CD4-positive, alpha-beta T cell treated with Interleukin-1 beta for 1 hour (primary cell): Measurements from ENCODE around the gene RAI1.

Source experiments
- DNase-seq, 2 donors: peaks; one replicate each; pipeline ENCODE4 v3.0.0-alpha.2; 2020 to 2022

RAI1 gene

DNA sequence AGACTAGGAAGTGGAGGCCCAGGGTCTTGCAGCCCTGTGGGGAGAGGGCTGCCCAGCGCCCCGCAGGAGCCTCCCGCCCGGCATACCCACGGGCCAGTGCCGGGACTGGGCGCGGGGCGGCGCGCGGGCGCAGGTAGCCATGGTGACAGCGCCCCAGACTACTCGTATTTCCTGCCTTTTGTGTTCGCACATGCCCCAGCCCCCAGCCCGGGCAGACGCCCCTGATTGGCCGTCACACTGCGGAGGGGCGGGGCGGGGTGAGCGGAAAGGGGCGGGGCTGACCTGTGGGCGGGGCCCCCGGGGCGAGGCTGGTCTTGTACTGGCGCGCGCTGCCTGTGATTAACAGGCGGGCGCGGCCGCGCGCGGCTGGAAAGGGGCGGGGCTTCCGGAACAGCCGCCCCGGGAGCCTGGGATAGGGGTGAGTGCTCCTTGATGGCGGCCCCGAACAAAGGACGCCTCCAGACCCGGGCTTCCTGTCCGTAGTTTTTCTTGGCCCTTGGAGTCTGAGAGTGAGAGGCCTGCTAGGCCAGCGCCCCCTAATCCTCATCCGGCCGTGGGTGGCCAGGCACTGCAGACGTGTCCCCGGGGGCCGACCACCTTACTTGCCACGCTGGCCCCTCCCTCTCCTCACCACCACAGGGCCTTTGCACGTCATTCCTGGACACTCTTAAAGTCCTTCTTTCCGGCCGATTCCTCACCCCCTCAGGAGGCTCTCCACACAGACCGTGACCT lies 71.0 kb downstream of the RAI1 start:
- peak; percentile 98 for DNase-seq

DNA sequence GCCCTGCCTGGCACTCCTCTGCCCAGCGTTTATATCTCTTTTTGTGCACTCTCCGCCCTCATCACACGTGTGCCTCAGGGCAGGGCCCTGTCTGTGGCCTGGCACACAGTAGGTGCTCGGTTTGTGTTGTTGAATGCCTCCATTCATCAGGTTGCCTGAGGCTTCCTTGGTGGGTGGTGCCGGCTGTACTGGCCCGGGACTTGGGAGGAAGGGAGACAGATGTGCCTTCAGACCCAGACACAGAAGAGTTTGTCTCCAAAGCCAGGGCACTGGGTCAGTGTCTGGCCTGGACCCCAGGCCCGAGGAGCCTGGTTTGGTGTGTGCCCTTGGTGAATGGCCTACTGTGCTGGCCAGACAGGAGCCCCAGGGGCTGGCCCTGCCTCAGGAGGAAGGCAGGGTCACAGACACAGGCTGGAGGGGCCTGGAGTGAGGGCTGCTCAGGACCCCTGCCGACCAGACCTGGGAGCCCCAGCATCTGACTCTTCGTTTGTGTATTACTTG lies 71.6 kb downstream of the RAI1 start:
- no peak for DNase-seq

DNA sequence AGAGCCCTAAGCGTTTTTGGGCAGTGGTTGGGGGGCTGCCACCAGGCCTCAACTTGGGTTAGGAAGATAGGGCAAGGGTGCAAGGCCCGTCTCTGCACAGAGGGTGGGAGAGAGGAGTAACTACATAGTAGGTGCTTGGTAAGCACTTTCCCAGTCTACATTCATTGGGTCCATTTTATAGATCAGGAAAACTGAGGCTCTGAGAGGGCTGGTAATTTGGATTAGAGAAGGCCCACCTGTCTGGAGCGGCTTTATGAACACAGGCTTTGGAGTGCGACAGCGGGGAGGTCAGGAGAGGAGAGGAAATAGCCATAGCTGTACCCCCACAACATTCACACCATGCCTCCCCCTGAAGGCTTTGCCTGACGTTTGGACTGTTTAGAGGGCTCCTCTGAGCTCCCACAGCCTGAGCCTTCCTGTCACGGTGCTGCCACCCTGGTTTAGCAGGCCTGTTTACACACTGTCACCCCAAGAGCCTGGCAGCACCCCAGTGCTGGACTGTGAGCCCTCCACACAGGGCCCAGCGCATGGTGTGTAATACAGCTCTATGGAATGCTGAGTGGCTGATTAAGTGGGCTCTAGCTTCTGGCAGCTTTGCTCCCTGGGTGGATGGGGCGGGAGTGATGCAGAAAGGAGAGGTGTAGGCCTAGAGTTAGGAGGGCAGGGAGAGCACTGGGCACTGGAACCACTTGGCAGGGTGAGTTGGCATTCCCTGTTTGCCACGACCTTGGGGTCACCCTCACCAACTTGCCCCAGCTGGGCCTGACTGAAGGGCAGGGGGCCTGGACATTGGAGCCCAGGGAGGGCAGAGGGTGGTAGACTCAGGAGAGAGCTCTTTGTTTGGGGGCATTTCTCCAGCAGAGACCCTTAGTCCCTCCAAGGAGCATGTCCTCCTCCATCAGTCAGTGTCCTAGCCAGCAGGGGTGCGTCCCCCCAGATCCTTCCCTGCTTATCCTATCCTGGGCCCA lies 73.7 kb downstream of the RAI1 start:
- DNase-seq, result no peak

DNA sequence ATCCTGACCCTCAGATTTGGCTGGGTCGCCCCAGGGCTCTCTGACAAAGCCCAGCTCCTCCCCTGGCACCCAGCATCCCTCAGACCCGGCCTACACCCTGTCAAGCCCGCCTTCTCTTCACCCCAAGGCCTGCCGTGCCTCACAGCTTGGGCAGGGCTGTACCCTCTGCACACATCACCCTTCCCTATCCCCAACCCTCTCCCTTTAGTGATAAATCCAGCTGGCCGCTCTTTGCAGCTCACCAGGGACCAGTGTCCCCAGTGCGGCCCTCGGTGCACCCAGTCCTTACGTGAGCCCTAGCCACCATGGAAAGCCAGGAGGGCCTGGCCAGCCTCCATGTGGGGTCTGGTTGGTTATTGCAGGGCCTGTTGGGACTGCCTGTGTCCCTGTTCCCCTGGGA lies 74.5 kb downstream of the RAI1 start:
- no peak for DNase-seq

DNA sequence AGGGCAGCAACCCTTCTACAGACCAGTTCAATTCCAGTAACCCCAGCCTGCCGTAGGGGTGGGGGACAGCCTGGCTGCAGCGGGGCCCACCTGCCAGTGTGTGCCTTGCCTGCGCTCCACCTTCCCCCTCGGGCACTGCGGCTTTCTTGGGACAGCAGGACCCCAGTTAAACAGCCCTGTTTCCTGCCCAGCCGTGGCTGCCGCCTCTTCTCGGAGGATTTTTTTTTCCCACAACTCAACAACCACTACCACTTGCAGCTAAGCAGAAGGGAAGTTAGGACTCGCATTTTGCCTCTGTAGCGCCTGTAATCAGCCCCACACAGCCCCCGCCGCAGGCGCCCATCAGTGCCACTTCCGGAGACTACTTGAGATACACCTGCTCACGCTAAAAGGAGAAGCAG lies 76.1 kb downstream of the RAI1 start:
- peak; percentile 27 to 63 for DNase-seq

DNA sequence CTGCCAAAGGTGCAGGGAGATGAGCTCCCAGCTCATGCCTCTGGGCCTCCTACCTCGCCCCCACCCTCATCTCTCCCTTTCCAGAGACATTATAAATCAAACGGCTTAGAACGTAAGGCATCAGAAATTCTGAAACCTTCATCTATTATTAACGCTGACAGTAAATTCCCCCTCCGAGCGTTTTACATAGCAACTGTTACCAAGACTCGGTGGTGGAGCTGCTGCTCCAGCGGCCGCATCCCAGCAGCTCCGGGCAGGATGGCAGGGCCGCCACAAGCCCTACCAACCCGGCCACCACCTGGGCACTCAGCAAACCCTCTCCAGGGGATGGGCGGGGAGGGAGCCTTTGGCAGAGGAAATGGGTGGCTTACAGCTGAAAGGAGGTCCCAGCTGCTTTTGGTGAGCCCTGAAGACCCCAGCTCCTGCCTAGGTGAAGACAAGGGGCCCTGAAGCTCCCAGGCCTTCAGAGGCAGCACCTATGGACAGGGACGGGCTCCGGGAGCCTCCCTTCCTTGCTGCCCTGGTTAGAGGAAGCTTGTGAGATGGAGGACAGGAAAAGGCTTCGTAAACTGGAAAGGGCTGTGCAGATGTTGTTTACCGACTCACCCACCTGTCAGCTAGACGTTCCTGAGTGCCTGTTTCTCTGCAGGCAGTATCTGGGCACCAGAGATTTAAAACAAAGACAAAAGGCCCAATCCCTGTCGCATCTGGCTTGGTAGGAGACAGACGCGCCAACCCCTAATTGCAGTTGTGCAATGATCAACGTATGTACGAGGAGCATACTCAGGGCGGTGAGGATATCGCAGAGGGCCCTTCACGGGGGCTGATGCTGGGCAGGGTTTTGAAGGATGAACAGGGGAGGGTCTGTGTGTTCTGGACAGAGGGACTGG lies 76.9 kb downstream of the RAI1 start:
- DNase-seq, result no peak

DNA sequence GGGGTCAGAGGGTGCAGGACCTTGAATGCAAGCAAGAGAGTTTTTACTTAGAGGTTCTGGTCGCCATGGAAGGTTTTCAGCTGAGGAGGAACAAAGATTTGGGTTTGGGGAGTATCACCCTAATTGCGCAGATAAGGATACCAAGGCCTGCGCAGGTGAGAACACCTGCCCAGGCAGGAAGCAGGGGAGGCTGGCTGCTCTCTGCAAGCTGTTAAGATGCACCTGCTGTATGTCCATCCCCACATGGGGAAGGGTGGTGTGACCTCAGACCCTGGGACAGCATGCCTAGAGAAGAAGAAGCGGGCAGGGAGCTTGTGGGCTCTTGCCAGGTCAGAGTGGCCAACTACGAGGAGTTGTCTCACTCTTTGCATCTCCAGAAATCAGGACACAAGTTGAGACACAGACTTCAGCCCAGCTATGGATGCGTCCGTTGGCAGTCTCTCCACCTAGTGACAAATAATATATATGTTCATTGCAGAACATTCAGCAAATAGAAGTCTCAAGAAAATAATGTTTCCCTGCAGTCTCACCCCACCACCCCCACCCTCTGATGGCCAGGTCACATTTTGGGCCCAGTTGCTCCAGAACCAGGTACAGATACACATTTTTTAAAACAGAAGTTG lies 77.8 kb downstream of the RAI1 start:
- DNase-seq, result no peak

DNA sequence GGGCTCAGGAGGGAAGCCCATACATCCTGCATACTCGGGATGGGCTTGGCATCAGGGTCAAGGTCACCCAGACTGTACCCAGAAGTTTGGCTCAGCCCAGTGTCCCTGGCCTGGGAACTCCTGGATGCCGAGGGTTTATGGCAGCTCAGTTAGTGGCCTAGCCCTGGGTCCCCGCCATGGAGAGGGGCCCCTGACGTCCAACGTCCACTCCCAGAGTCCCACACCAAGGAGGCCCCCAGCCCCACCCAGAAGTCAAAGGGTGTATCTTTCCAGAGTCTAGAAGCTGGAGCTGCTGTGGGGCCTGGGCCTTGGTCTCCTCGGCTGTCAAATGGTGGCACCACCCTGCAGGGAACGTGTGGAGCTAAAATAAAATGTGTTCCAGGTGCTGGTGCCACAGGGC lies 79.1 kb downstream of the RAI1 start:
- DNase-seq, result no peak

DNA sequence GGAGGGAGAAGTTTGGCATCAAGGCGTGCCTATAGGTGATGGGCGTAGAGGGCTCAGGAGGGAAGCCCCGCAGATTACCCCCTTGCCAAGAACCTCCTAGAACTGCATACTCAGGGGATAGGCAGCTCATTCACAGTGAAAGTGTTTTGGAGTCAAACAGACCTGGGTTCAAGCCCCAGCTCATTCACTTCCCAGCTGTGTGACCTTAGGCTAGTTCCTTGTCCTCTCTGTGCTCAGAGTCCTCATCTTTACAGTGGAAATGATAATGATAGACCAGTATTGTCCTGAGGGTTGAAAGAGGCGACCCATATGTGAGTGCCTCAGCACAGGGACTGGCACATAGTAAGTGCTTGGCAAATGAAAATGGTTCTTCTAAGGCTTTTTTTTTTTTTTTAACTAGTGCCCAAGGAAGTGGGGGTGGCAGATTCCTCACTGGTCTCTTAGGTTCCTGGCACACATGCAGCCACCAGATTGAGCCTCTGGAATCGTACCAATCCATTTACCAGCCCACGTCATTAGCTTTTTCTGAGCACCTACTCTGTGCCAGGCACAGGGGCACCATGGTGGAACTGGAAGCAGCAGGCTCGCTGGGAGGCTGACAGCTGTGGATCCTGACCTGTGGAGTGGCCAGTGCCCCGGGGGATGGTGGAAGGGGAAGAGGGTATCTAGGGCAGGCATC lies 79.8 kb downstream of the RAI1 start:
- DNase-seq, result no peak

DNA sequence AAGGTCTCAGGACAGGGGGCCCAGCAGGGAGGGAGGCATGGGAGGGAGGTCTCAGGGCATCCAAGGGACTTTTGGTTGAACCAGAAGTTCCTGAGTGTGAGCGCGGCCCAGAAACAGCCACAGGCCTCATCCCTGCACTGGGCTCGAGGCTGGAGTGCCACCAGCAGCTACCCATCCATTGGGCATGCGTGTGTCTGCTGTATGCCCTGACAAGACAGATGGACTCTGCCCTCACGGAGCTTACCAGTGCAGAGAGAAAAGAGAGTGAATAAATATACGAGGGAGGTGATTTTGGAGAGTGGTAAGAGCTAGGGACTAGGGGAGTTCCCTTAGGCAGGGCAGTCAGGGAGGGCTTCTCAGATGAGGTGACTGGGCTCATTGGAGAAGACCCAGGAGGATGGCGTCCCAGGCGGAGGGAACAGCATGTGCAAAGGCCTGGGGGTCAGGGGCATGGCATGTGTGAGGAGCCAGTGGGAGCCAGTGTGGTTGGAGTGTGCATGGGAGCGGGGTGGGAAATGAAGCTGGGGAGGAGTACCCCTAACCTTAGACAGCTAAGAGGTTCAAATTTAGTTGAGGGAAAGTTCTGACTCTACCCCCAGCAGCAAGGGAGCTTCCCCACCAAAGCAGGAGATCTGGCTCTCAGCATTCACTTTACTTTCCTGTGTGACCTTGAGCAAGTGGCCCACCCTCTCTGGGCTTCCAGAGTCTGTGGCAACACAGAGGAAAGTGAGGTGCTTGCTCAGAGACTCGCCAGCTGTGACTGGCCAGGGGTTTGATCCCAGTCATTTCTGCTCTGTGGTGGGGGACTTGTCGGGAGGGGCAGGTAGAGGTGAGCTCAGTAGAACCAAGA lies 80.9 kb downstream of the RAI1 start:
- no peak for DNase-seq

DNA sequence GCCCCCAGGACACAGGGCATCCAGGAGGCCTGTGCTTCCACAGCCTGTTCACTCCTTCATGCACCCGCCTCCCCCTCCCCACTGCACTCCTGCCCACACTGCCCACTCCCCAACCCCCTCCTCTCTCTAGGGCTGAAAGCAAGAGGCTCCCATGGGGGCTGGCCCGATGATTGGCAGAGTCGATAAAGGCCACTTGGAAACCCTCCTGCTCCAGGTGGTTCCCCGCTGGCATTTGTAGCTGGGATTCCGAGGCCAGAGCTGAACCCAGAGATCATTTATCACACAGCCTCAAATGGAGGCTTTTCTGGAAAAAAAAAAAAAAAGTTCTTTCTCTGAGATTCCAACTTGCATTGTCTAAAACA lies 81.5 kb downstream of the RAI1 start:
- DNase-seq, result no peak

DNA sequence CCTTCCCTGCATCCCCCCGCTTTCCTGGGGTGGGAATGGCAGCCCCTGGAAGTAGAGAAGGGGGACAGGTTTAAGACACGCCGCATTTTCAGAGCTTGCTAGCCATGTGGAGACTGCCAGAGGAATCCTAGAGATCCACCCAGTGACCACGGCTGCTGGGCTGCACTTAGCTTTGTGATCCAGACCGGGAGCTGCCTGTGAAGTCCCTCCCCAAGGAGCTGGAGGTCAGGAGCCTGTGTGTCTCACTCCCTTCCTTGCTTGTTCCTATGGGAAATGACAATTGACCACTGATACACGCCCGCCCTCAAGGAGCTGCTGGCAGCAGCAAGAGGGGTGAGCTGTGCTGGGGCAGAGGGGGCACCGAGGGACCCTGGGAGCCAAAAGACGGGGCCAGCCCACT lies 81.9 kb downstream of the RAI1 start:
- no peak for DNase-seq

DNA sequence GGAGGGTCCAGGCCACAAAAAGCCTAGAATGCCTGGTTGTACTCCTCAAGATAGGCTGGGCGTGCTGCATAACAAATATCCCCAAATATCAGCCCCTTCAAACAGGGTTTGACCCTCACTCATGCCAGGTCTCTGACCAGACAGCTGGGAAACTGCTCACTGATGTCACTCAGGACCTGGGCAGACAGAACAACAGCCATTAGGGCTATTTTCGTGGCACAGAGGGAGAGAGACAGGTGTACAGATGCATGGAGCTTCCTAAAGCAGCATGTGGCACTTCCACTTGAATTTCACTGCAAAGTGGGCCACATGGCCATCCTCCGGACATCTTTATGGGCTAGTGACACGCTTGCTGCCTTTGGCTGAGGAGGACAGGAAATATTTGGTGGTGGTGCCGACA lies 82.5 kb downstream of the RAI1 start:
- DNase-seq, result no peak

DNA sequence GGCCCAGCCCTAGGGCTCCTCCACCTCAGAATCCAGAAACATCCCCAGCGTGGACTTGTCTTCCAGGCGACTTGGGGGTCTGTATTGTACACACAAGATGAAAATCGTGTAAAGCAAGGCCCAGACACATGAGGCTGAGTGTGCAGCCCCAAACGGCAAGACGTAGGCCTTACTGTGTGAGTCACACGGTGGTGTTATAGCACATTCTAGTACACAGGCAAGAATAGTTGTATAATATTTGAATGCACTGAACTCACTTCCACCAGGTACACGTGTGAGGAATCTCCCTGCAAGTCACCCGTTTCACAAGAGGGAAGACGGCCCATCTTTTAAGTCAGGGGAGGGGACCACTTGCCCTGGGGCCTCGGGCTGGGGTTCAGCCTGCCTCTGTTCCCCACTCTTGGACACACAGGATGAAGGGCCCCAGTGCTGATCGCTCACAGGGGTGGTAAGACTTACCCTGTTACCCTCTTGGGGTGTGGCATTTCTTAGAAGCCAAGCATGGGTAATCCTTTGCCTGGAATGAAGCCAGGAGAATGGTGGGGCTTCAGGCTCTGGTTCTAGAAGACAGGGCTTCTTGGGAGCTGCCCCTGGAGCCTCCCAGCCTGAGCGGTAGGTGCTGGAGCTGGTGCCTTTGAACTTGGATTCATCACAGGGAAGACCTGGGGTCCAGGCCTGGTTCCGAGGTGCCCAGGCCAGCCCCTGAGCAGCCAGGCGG lies 84.3 kb downstream of the RAI1 start:
- DNase-seq, result no peak

DNA sequence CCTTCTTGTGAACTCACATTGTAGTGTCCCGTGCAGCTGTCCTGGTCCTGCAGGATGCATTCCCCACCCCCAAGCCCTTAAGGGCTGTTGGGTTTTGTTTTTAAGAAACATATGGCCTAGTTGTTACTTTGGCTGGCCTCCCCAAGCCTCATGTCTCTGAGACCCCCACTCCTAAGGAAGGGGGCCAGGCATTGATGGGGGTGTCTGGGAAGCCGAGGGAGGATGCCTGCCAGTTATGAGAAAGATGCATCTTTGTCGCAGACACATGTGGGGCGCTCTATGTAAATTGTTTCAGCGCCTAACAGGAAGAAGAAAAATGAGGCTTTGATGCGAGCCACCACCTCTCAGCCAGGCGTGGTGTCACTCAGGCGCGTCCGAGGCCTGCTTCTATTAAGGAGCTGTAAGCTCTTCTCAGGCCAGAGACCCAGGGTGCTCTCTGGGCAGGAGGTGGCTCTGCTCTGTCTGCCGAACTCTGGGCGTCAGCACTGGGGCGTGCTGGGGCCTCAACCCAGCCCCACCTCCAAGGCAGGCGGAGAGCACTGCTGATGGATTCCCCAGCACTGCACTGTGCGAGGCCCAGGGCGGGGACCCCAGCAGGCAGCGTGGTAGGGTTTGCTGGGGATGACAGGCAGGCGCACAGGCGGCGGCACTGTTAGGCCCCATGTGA lies 85.0 kb downstream of the RAI1 start:
- peak in 1 of 2 donors; percentile 36 for DNase-seq

DNA sequence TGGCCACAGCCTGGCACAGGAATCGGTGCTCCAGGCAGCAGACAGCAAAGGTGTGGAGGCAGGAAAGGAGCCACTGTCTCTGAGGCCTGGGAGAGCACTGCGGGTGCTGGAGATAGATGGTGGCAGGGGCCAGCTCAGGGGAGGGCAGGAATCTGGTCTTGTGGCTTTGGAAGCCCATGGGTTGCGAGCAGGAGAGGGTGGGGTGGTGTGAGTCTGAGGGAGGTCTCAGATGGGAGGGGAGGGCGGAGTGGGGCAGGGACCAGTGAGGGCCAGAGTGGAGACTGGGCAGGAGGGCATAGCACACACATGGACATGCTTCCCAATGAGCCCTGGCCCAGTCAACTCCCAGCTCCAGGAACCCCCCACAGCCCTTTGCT lies 85.5 kb downstream of the RAI1 start:
- no peak for DNase-seq

DNA sequence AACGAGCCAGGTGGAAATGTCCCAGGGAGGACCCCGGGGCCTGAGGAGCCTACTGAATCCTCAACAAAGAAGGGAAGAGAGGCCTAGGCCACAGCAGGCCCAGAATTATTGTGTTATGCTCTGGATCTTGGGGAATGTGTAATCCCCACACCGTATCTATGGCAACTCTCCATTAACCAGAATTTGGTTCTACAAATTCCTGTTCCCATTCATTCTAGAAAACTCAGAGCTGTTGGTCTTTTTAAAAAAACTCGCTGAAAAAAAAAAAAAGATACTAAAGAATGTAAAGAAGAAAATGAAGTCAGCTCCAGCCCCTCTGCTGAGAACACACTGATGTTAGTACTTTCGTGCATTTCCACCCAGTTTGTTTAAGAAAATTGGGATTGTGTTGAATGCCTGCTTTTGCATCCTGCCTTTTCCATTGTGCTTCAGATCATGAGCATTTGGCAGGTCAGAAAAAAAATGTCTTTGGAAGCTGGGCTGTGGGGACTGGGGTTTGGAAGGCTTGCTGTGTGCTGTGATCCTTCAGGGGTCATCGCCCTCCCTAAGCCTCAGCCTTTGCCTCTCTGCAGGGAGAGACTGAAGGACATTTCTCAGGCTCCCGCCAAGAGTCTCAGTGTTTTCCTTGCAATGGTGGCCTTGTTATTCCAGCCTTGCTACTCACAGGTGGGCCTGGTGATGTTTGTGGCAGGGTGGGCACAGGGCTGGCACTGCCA lies 86.1 kb downstream of the RAI1 start:
- DNase-seq, result no peak

DNA sequence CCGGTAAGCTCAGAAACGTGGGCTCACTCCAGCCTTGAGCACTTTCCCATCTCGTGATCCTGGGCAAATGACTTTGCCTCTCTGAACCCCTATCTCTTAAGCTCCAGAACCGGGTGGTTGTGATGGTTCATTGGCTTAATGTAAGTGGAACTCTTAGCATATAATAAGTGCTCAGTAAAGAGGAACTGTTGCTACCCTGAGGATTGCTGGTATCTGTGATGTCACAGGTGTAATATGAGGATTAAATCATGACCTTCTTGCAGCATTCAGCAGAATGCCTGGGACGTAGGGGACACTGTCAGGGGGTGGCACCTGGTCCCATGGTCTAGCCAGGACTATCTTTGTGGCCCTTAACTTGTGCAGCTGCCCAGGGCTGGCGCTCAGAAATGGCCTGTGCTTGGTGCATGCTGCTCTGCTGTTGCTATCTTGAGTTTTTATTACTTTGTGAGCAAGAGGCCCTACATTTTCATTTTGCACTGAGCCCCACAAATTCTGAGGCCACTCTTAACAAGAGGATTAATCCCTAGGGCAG lies 86.7 kb downstream of the RAI1 start:
- DNase-seq, result no peak
